Stimulated activated CD4-positive, alpha-beta T cell treated with anti-CD3 and anti-CD28 coated beads, Interleukin-12 subunit alpha, Interleukin-12 subunit beta, amount 100 ng/mL, for 48 hours (primary cell): ENCODE results near the gene RSKR.
"Not testable (repeated sequence)": the region's sequence is repeated elsewhere in the genome, so short reads cannot be mapped to it uniquely, and the experiment has no call there.

ENCODE experiments used
- DNase-seq, 3 donors: peaks; one replicate each; pipeline ENCODE4 v3.0.0-alpha.2; 2020; ENCODE audit warnings: low read depth in 2 of 3, low spot score in 1 of 3

Gene RSKR, protein sequence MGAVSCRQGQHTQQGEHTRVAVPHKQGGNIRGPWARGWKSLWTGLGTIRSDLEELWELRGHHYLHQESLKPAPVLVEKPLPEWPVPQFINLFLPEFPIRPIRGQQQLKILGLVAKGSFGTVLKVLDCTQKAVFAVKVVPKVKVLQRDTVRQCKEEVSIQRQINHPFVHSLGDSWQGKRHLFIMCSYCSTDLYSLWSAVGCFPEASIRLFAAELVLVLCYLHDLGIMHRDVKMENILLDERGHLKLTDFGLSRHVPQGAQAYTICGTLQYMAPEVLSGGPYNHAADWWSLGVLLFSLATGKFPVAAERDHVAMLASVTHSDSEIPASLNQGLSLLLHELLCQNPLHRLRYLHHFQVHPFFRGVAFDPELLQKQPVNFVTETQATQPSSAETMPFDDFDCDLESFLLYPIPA

DNA sequence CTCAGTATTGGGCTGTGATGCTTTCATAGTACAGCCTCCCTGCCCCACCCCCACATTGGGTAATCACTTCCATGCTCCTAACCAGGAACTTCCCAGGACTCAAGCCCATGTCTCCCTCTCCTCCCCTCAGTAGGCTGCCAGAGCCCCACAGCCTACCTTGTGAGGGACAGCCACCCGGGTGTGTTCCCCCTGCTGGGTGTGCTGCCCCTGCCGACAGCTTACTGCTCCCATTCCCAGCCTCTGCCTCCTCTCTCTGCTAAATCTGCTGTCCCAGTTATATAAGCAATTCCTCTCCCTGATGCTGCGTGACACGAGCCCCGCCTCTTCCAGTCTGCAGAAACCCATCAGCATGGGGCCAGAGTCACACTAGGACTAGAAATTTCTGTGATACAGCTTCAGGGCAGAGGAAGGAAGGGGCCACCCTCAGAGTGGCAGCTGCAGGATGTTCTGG is at the start of gene RSKR:
Gene RSKR, minus strand, starts transcription at position 255 of the 451 bp plus-strand sequence. Its CDS starts 24 bp downstream, at position 231.
- DNase-seq, result no peak

DNA sequence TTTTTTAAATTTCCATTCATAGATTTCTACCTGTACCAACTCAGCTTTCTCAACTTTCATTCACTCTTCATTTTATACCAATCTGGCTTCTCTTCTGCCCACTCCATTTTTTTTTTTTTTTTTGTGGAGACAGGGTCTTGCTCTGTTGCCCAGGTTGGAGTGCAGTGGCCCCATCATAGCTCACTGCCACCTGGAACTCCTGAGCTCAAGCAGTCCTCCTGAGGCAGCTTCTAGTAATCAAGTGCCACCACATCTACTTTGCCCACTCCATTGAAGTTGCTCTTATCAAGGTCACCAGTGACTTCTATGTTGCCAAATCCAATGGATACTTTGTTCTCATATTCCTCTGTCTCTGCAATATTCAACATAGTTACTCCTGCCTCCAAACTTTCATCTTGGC is 49.7 kb upstream of the RSKR start:
- DNase-seq, result no peak

DNA sequence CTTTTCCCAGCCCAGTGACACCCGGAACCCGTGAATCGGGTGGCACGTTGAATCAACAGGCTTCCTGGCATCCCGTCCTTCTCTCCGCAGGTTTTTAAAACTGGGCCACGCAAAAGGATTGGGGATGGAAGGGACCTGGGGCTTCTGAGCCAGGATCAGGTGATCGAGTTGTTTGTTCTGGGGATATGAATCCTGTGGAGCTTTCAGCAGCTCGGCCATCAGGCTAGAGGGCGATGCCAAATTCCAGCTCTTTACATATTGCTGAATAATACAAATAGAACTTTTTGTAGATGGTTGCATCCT is 48.5 kb upstream of the RSKR start:
- no peak for DNase-seq

DNA sequence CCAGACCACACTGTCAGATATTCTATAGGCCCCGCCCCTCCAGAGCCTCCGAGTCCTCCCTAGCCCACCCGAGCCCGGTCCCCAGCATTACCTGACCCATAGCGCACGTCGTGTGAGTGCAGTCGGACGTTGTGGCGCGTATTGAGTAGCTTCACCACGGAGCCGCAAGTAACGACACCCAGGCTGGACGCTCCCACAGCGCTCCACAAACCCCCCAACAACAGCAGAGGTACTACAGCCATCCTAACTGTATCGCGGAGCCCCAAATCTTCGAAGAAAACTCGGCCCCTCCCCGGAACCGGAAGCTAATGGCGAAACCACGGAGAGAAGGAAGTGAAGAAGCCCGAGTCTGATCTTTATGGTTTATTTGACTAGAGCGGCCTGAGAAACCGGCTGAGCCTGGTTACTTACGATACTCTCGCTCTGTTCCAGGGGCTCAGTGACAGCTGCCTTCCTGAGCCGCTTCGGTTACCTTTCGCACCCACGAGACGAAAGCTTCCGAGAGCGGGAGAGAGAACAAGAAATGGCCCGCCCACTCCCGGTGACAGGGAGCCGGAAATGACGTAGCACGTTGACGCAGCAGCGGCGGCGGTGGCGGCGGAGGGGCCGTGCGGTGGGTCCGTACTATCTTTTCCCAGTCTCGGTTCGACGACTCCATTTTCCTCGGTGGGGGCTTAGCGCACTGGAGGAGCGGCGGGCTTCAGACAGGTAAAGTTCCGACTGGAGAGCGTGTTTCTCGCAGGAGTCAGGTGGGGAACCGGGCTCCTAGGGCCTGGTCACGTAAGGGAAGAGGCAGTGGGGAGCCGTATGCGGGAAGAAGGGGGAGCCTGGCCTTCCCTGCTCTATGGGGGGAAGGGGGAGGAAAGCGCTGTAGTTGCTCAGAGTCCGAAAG is 47.9 kb upstream of the RSKR start, which contains the start of the genes SDF2 and SUPT6H:
Gene SDF2, minus strand, starts transcription at position 272 of the 892 bp plus-strand sequence. Its CDS starts 30 bp downstream, at position 242.
Gene SUPT6H, plus strand, starts transcription at position 571 of the 892 bp plus-strand sequence. CDS start 11,197 bp downstream, outside the sequence.
- DNase-seq, result peak; percentile 92 to 98 (median 94)

DNA sequence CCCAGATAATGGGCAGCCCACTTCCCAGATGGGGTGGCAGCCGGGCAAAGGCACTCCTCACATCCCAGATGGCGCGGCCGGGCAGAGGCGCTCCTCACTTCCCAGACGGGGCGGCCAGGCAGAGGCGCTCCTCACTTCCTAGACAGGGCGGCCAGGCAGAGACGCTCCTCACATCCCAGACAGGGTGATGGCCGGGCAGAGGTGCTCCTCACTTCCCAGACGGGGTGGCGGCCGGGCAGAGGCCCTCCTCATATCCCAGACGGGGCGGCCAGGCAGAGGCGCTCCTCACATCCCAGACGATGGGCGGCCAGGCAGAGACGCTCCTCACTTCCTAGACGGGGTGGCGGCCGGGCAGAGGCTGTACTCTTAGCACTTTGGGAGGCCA is 45.5 kb upstream of the RSKR start:
- not testable (repeated sequence) for DNase-seq

DNA sequence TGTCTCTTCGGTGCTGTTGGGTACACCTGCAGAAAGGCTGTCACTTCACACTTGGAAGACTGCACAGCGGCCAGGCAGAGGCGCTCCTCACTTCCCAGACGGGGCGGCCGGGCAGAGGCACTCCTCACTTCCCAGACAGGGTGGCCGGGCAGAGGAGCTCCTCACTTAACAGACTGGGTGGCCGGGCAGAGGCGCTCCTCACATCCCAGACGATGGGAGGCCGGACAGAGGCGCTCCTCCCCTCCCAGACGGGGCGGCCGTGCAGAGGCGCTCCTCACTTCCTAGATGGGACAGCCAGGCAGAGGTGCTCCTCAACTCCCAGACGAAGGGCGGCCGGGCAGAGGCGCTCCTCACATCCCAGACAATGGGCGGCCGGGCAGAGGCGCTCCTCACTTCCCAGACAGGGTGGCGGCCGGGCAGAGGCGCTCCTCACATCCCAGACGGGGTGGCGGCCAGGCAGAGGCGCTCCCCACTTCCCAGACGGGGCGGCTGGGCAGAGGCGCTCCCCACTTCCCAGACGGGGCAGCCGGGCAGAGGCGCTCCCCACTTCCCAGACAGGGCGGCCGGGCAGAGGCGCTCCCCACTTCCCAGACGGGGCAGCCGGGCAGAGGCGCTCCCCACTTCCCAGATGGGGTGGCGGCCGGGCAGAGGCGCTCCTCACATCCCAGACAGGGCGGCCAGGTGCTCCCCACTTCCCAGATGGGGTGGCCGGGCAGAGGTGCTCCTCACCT is 44.9 kb upstream of the RSKR start:
- DNase-seq, result not testable (repeated sequence)

DNA sequence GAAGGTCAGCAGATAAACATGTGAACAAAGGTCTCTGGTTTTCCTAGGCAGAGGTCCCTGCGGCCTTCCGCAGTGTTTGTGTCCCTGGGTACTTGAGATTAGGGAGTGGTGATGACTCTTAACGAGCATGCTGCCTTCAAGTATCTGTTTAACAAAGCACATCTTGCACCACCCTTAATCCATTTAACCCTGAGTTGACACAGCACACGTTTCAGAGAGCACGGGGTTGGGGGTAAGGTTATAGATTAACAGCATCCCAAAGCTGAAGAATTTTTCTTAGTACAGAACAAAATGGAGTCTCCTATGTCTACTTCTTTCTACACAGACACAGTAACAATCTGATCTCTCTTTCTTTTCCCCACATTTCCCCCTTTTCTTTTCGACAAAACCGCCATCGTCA is 44.4 kb upstream of the RSKR start:
- not testable (repeated sequence) for DNase-seq

DNA sequence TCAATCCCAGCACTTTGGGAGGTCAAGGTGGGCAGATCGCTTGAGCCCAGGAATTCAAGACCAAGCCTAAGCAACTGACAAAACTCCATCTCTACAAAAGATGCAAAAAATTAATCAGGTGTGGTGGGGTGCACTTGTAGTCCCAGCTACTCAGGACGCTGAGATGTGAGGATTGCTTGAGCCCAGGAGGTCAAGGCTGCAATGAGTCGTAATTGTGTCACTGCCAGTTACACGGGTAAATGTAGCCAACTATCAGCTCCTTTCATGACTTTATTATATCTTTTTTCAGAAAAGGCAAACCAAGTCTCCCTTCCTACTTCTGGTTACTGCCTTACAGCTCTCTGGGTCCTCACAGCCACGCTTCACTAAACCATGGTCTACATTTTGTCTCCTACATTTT is 43.8 kb upstream of the RSKR start:
- no peak for DNase-seq

DNA sequence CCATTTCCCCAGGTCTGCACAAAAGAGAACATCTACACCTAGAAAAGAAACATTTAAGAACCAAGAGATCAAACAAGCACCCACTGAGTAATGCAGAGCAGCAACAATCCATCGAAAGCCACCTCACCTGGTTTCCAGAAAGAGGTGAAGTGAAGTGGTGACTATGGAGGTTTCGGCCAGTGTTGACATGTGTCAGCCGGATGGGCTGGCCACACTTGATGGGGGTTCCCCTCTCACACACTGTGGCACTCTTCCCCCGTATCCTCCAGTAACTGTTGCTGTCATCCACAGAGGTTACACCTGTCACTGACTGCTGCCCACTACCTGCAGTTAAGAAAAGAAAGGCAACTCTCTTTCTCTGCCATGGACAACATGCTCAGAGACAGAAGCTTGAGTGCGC is 41.2 kb upstream of the RSKR start:
- DNase-seq, result no peak

DNA sequence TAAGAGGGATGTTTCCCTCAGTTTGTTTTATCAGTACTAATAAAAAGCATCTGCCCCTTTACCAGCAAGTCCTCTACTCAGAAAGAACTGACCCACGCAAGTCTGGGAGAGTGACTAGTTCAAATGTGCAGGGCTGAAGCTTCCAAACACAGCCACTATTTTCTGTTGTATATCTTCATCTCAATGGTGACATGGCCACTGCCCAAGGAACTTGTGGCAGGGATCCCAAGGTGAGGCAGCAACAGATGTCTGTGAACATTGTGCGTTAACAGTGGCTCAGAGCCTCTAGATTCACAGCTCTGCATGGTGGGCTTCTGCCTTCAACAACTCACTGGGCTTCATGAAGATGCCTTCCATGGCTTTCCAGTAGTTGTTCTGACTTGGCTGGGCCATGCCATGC is 34.7 kb upstream of the RSKR start:
- DNase-seq, result no peak

DNA sequence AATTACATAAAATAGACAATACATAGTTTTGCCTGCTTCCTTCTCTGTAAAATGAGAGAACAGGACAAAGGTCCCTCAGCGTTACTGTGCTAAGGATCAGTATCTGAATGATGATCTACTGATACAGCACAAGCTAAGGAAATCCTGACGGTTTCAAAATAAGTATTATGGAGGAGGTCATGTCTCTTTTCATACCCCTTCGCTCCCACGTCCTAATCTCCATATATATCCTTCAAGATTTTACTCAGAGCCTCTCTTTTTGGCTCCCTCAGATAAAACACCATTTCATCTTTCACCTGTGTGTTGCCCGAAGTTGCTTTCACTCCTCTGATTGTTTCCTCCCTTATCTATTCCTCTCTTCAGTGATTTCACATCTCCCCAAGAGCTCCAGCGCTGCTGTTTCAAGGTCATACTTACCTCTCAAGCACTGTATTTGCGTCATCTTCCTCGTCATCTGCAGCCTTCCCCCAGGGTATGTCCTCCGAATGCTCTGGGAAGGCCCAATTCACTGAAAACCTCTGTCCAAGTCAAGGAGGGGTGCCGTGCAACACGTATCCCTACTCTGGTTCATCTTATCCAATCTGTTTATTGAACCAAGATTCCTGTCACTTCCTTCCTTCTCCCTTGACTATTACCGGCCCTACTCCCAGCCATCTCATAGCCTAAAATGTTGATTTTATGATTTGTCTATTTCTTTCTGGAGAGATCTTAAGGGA is 32.2 kb upstream of the RSKR start:
- DNase-seq, result no peak

DNA sequence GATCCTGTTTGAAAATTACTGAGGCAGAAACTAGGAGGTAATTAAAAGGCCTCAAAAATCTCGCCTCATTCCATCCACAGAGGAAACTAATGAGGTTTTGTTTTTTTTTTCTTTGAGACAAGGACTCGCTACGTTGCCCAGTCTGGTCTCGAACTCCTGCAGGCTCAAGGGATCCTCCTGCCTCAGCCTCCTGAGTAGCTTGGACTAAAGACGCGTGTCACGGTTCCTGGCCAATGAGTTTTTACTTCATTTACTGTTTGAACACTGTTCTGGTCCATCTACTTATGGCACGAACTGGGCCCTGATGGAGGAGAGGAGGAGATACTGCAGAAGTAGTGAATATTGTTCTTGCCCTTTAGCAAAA is 31.6 kb upstream of the RSKR start:
- DNase-seq, result no peak

DNA sequence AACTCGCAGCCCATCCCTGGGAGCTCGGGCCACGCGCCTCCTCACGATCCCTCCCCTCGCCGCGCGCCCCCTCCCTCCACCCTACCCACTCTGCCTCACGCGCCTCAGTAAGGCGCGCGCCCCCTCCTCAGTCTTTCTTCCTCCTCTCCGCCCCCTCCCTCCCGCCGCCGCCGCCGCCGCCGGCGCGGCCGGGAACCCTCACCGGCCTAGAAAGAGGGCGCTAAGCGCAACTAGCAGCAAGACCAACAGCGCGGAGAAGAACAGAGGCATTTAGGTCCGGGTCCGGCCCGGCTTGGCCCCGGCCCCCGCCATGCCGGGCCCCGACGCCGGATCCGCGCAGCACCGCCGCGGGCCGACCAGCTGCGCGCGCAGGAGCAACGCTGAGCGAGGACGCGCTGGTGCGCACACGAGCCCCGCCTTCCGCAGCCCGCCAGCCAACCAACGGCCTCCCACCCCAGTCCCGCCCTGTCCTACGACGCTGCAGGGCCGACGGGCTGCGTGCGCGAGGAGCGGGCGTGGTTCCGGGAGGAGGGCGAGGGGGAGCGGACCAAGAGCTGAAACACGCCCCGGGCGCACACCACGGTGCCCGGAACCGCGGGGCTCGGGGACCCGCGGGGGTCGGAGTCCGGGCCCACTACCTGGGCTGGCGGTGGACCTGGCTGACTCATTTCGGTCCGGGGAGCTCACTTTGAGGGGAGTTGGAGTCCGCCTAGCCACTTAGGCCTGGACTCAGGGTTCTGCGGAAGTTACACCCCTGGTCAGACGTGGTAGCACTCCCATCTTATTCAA is 31.0 kb upstream of the RSKR start, which contains the start of gene BLTP2:
Gene BLTP2, minus strand, starts transcription at position 372 of the 789 bp plus-strand sequence. Its CDS starts 102 bp downstream, at position 270.
- DNase-seq, result peak; percentile 87 to 96 (median 93)

DNA sequence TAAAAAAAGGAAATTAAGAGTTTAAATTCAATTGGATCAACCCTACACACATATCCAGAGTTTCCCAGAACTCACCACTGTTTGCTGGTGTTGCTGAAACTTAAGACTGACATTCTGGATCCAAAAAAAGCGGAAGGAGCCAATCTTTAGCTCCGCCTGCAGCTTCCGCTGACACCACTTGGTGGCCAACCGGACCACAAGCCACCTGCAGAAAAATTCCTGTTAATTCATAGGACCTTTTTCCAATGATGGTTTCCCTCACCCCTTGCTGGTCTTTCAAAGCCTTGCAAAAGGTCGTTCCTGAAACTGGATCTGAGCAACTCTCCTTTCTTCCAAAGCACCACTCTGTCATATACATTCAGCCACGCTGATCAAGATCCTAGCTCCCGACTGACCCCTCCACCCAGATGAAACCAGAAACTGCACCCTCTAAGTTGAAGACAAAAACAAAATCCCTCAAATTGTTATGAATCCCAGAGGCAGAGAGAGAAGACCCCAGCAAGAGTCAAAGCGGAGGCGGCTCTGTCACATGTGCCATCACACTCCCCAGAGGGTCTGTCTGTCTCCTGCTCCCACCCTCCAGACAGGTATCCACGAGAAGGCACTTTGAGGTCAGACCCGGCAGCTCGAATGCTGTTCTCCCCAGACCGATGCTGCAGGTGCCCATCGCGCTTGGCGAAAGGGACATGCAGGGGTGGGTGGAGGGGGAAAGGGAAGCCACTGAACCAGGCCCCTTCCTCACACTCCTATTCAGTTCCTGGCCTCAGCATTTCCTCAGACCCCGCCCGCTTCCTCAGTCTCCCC is 30.2 kb upstream of the RSKR start:
- peak in 1 of 3 donors; percentile 21 for DNase-seq

DNA sequence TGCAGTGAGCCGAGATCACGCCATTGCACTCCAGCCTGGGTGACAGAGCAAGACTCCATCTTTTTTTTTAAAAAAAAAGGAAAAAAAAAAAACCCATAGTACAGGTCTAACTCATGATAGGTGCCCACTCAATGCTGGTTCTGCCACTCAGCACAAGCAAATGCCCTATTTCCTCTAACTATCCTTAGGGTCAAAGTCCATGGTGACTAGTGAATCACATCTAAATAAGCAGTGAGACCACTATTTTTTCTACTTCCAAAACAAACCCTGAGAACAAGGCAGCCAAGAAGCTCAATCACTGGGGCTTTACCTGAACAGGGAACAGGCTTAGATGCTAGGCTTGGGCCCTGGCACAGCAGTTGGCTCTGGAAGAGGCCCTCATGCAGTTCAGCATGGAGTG is 27.6 kb upstream of the RSKR start:
- no peak for DNase-seq

DNA sequence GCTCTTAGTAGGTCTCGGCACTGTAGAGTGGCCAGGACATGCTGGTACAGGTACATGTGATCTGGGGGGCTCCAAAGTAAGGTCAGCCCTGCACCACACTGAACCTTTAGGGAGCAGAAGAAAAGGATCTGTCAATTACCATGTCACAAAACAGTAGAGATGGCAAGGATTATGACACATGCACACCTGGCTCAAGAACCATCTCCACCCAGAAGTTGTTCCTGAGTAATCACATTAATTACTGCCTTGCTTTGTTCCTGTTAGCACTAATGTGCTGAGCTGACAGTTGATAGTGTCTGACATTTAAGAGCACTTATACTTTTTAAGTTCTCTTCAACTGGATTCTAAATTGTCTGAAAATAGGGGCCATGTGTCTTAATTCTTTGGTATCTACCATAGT is 21.5 kb upstream of the RSKR start:
- no peak for DNase-seq

DNA sequence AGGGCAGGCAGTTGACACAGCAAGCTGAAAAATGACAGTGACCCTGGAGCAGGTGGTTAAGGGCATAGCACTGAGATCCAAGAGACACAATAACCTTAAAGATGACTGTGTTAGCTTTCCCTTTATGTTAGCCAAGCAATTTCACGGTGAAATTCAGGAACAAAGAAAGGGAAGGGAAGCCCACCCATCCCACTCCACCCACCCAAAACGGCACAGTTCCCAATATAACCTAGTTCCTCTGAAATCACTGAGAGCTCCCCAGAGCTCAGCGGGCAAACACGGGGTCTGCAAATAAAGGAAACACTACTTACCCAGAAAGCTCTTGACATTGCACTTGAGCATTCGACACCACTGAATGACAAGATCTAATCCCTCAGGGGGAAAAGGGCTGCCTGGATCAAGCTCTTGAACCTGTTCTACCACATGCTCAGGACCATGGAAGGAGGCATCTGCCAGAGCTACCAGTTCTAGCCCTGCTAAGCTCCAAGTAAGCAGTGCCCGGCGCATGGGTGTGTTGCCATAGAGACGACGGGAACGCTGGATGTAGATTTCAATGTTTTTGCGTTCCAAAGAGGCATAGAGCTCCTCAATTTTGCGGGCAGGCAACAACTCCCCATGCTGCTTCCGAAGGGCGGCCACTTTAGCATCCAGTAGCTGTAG is 20.4 kb upstream of the RSKR start:
- no peak for DNase-seq

DNA sequence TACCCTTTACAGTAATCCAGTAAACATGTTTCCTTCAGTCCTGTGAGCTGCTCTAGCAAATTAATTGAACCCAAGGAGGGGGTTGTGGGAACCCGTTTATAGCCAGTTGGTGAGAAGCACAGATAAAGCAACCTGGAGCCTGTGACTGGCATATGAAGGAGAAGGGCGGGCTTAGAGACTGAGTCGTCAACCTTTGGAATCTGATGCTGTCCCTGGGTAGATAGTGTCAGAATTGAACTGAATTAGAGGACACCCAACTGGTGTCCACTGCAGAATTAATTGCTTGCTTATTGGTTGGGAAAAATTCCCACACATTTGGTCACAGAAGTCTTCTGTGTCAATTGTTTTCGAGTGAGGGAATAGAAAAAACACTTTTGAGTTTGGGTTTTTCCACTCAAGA is 12.8 kb upstream of the RSKR start:
- DNase-seq, result no peak
